ENCODE measurements around the gene CISTR. TPM values are rescaled to one million over a fixed set of nuclear protein-coding genes. Genes with fewer than 3 reads are reported as not detected.
"Not testable (repeated sequence)": the region's sequence is repeated elsewhere in the genome, so short reads cannot be mapped to it uniquely, and the experiment has no call there.

The CISTR gene
- total and polyA plus RNA-seq, 4 donors: not detected

GRCh38 chr12:53720946-53721345 lies 30.8 kb downstream of the CISTR start:
- Histone ChIP-seq H3K9me3 (ENCODE audit: control insufficient read depth in 4 of 4, insufficient read depth in 3 of 4, low read length in 3 of 4) (no peaks in the 10 kb centered on the region), H3K4me3 (no peak overlapping the region), H3K4me1 (ENCODE audit: control insufficient read depth in 5 of 5, insufficient read depth in 5 of 5, low read length in 5 of 5) (peaks cover 0 to 7% (median 2%) of the 10 kb centered on the region in 5 donors), H3K9ac (ENCODE audit: insufficient read depth in 1 of 2, low read length in 2 of 2) (no peak overlapping the region), H3K36me3 (ENCODE audit: control insufficient read depth in 4 of 4, insufficient read depth in 4 of 4, low read length in 4 of 4) (peaks cover 17 to 55% (median 46%) of the 10 kb centered on the region in 4 donors), H3K27me3 (ENCODE audit: control insufficient read depth in 3 of 3, insufficient read depth in 3 of 3, low read length in 2 of 3) (no peaks in the 10 kb centered on the region), H3K27ac (ENCODE audit: low read depth in 1 of 2, low read length in 1 of 2) (no peak overlapping the region)
- DNase-seq: no peak
- WGBS, 2 donors: 88 to 100% methylated on average over 1 of the region's 1 CpG
- ATAC-seq (ENCODE audit: insufficient read depth, low FRiP score): no peak
- no peak for TF ChIP-seq CTCF (IDR thresholded peaks at IDR 0.05; ENCODE audit: control extremely low read depth, extremely low read depth)

- no peak for TF ChIP-seq CTCF (IDR thresholded peaks at IDR 0.05; ENCODE audit: control extremely low read depth, extremely low read depth)
- no peak for ATAC-seq (ENCODE audit: insufficient read depth, low FRiP score)
- Histone ChIP-seq H3K9ac (ENCODE audit: insufficient read depth in 1 of 2, low read length in 2 of 2) (no peak overlapping the region), H3K4me1 (ENCODE audit: control insufficient read depth in 5 of 5, insufficient read depth in 5 of 5, low read length in 5 of 5) (no peaks in the 10 kb centered on the region), H3K27me3 (ENCODE audit: control insufficient read depth in 3 of 3, insufficient read depth in 3 of 3, low read length in 2 of 3) (no peaks in the 10 kb centered on the region), H3K27ac (ENCODE audit: low read depth in 1 of 2, low read length in 1 of 2) (no peak overlapping the region), H3K36me3 (ENCODE audit: control insufficient read depth in 4 of 4, insufficient read depth in 4 of 4, low read length in 4 of 4) (peaks cover 22 to 57% (median 49%) of the 10 kb centered on the region in 4 donors), H3K4me3 (no peak overlapping the region), H3K9me3 (ENCODE audit: control insufficient read depth in 4 of 4, insufficient read depth in 3 of 4, low read length in 3 of 4) (no peaks in the 10 kb centered on the region)
- no peak for DNase-seq
- 73 to 87% methylated on average over 2 of the region's 2 CpGs for WGBS, 2 donors
These were observed 32.1 kb downstream of the CISTR start for GRCh38 chr12:53719649-53720048.

DNA sequence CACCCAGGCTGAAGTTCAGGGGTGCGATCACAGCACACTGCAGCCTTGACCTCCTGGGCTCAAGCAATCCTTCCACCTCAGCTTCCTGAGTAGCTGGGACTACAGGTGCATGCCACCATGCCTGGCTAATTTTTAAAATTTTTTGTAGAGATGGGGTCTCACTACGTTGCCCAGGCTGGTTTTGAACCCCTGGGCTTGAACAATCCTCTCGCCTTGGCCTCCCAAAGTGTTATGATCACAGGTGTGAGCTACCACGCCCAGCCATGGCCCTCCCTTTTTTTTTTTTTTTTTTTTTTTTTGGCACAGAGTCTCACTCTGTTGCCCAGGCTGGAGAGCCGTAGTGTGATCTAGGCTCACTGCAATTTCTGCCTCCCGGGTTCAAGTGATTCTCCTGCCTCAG lies 33.2 kb downstream of the CISTR start:
- H3K27me3 ChIP-seq (ENCODE audit: control insufficient read depth in 3 of 3, insufficient read depth in 3 of 3, low read length in 2 of 3); H3K4me1 ChIP-seq (ENCODE audit: control insufficient read depth in 5 of 5, insufficient read depth in 5 of 5, low read length in 5 of 5); DNase-seq; H3K9me3 ChIP-seq (ENCODE audit: control insufficient read depth in 4 of 4, insufficient read depth in 3 of 4, low read length in 3 of 4); H3K27ac ChIP-seq (ENCODE audit: low read depth in 1 of 2, low read length in 1 of 2); ATAC-seq (ENCODE audit: insufficient read depth, low FRiP score); H3K9ac ChIP-seq (ENCODE audit: insufficient read depth in 1 of 2, low read length in 2 of 2); H3K4me3 ChIP-seq: not testable (repeated sequence)
- 91 to 95% methylated on average over 6 of the region's 6 CpGs for WGBS, 2 donors
- H3K36me3 ChIP-seq (ENCODE audit: control insufficient read depth in 4 of 4, insufficient read depth in 4 of 4, low read length in 4 of 4): peaks cover 30 to 57% (median 49%) of the 10 kb centered on the region in 4 donors

DNA sequence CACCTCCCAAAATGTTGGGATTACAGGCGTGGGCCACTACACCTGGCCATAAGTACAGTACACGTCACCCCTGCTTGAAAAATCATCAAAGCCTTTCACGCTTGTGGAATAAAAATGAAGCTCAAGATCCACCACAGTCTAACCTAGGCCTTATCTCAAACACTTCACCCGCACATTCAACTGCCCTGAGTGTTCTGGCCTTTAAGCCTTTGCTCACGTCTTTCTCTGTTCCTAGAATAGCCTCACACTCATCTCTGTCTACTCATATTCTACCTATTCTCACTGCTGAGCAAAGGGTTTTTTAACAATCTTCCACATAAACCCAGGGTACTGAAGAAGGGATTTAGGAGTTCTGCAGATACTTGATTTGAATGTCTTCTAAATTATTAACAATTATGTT lies 34.5 kb downstream of the CISTR start:
- ATAC-seq (ENCODE audit: insufficient read depth, low FRiP score) (no peak), DNase-seq (no peak)
- Histone ChIP-seq H3K36me3 (ENCODE audit: control insufficient read depth in 4 of 4, insufficient read depth in 4 of 4, low read length in 4 of 4) (peaks cover 34 to 61% (median 52%) of the 10 kb centered on the region in 4 donors), H3K27me3 (ENCODE audit: control insufficient read depth in 3 of 3, insufficient read depth in 3 of 3, low read length in 2 of 3) (no peaks in the 10 kb centered on the region), H3K4me3 (no peak overlapping the region), H3K4me1 (ENCODE audit: control insufficient read depth in 5 of 5, insufficient read depth in 5 of 5, low read length in 5 of 5) (no peaks in the 10 kb centered on the region), H3K9me3 (ENCODE audit: control insufficient read depth in 4 of 4, insufficient read depth in 3 of 4, low read length in 3 of 4) (no peaks in the 10 kb centered on the region), H3K9ac (ENCODE audit: insufficient read depth in 1 of 2, low read length in 2 of 2) (no peak overlapping the region), H3K27ac (ENCODE audit: low read depth in 1 of 2, low read length in 1 of 2) (peak overlapping the region in 1 of 2 donors; percentile 17)
- TF ChIP-seq CTCF (IDR thresholded peaks at IDR 0.05; ENCODE audit: control extremely low read depth, extremely low read depth): no peak
- WGBS, 2 donors: 83 to 93% methylated on average over 5 of the region's 5 CpGs
